Astrocyte (in vitro differentiated cells and primary cell): ENCODE results near the gene RNASE12. TPM values are rescaled to one million over a fixed set of nuclear protein-coding genes. Genes with fewer than 3 reads are reported as not detected.
A peak's percentile ranks its signal among the peaks of the same experiment; 100 is the strongest.

Source experiments
- DNase-seq: peaks from one replicate; pipeline ENCODE4 v3.0.0-alpha.2; 2010; ENCODE audit warnings: low read depth
- FAIRE-seq: peaks from 2 replicates; lab custom pipeline; 2011; peaks lifted over from hg19 to GRCh38; lab: Jason Lieb, UNC
- H2AFZ ChIP-seq: 2 replicates; pipeline ENCODE4 v1.6.0; 2012; ENCODE audit warnings: low read depth, low read length, inconsistent platforms
- H3K27ac ChIP-seq: 2 replicates; pipeline ENCODE4 v1.5.1; 2011; ENCODE audit warnings: low read depth, low read length, inconsistent platforms
- H3K27me3 ChIP-seq: 2 replicates; pipeline ENCODE4 v1.6.0; 2011; ENCODE audit warnings: low read length, inconsistent platforms; ENCODE audit not compliant: insufficient read depth
- H3K36me3 ChIP-seq: 2 replicates; pipeline ENCODE4 v1.5.1; 2011; ENCODE audit warnings: low read length, inconsistent platforms; ENCODE audit not compliant: insufficient read depth
- H3K4me1 ChIP-seq: 2 replicates; pipeline ENCODE4 v1.5.1; 2011; ENCODE audit warnings: low read length, inconsistent platforms; ENCODE audit not compliant: insufficient read depth
- H3K4me2 ChIP-seq: 2 replicates; pipeline ENCODE4 v1.6.0; 2012; ENCODE audit warnings: low read length, inconsistent platforms
- H3K4me3 ChIP-seq: 2 replicates; pipeline ENCODE4 v1.5.1; 2011; ENCODE audit warnings: low read depth, mild to moderate bottlenecking, low read length, inconsistent platforms; ENCODE audit not compliant: insufficient read depth
- H3K79me2 ChIP-seq: 2 replicates; pipeline ENCODE4 v1.6.0; 2012; ENCODE audit warnings: mild to moderate bottlenecking, low read length, inconsistent platforms; ENCODE audit not compliant: insufficient read depth
- H3K9ac ChIP-seq: 2 replicates; pipeline ENCODE4 v1.6.0; 2012; ENCODE audit warnings: mild to moderate bottlenecking, low read length, inconsistent platforms
- H3K9me3 ChIP-seq: 2 replicates; pipeline ENCODE4 v1.5.1; 2012; ENCODE audit warnings: low read depth, mild to moderate bottlenecking, low read length, inconsistent platforms; ENCODE audit not compliant: insufficient read depth
- H4K20me1 ChIP-seq: 2 replicates; pipeline ENCODE4 v1.6.0; 2012; ENCODE audit warnings: low read length, inconsistent platforms; ENCODE audit not compliant: insufficient read depth
- H3K27ac Mint-ChIP-seq: one replicate; pipeline ENCODE4 v1.8.0; 2021; ENCODE audit warnings: mild to moderate bottlenecking, mixed read lengths; ENCODE audit not compliant: unreplicated experiment
- H3K27me3 Mint-ChIP-seq: one replicate; pipeline ENCODE4 v1.8.0; 2021; ENCODE audit warnings: low read depth, mixed read lengths; ENCODE audit not compliant: unreplicated experiment
- H3K36me3 Mint-ChIP-seq: one replicate; pipeline ENCODE4 v1.8.0; 2021; ENCODE audit warnings: low read depth, mixed read lengths; ENCODE audit not compliant: unreplicated experiment
- H3K4me1 Mint-ChIP-seq: one replicate; pipeline ENCODE4 v1.8.0; 2021; ENCODE audit warnings: low read depth, mixed read lengths; ENCODE audit not compliant: unreplicated experiment
- H3K4me3 Mint-ChIP-seq: one replicate; pipeline ENCODE4 v1.8.0; 2021; ENCODE audit warnings: mild to moderate bottlenecking, moderate library complexity, mixed read lengths; ENCODE audit not compliant: unreplicated experiment
- H3K9me3 Mint-ChIP-seq: one replicate; pipeline ENCODE4 v1.8.0; 2021; ENCODE audit warnings: mild to moderate bottlenecking, mixed read lengths; ENCODE audit not compliant: unreplicated experiment
- CTCF ChIP-seq: IDR thresholded peaks from 2 replicates; pipeline ENCODE4 v1.5.1; 2011; ENCODE audit warnings: low read depth, mild to moderate bottlenecking, inconsistent platforms, low read length, moderate library complexity; ENCODE audit not compliant: insufficient read depth
- EZH2 ChIP-seq: IDR thresholded peaks from 2 replicates; pipeline ENCODE4 v1.6.1; 2012; ENCODE audit warnings: mild to moderate bottlenecking, low read length, inconsistent platforms; ENCODE audit not compliant: insufficient read depth
- total RNA-seq: library from RNA; stranded (reverse); gene quantifications from 2 replicates; pipeline ENCODE4 v1.2.1, GENCODE V29; 2021

RNASE12 gene
- total RNA-seq, 1 donor from 2014 or later: not detected

- TF ChIP-seq CTCF (peak; percentile 97), EZH2 (no peak)
- no peaks in the 10 kb centered on the region for H3K4me1 Mint-ChIP-seq
- Histone ChIP-seq H3K79me2 (no peaks in the 10 kb centered on the region), H4K20me1 (peaks cover 6% of the 10 kb centered on the region), H3K36me3 (no peaks in the 10 kb centered on the region), H3K9ac (peak overlapping the region; percentile 82), H3K4me3 (peak overlapping the region; percentile 93), H2AFZ (peak overlapping the region; percentile 79), H3K4me1 (no peaks in the 10 kb centered on the region), H3K4me2 (peak overlapping the region; percentile 89), H3K27me3 (no peaks in the 10 kb centered on the region), H3K27ac (peak overlapping the region; percentile 14), H3K9me3 (no peaks in the 10 kb centered on the region)
- H3K36me3 Mint-ChIP-seq: no peaks in the 10 kb centered on the region
- peak; percentile 60 for DNase-seq
- H3K27ac Mint-ChIP-seq: no peak overlapping the region
- no peaks in the 10 kb centered on the region for H3K27me3 Mint-ChIP-seq
- no peak for FAIRE-seq
- no peak overlapping the region for H3K4me3 Mint-ChIP-seq
- no peaks in the 10 kb centered on the region for H3K9me3 Mint-ChIP-seq
Observed at GRCh38 chr14:20609215-20610001, 18.2 kb upstream of the RNASE12 start.

- H3K79me2 ChIP-seq: no peaks in the 10 kb centered on the region
- Mint-ChIP-seq H3K4me3 (no peak overlapping the region), H3K27ac (no peak overlapping the region), H3K36me3 (no peaks in the 10 kb centered on the region), H3K9me3 (no peaks in the 10 kb centered on the region), H3K4me1 (no peaks in the 10 kb centered on the region), H3K27me3 (peaks cover 3% of the 10 kb centered on the region)
- TF ChIP-seq EZH2: no peak
- no peak for TF ChIP-seq CTCF
- no peak overlapping the region for H2AFZ ChIP-seq
- no peaks in the 10 kb centered on the region for H3K9me3 ChIP-seq
- no peak overlapping the region for H3K4me3 ChIP-seq
- no peak overlapping the region for H3K4me2 ChIP-seq
- peaks cover 6% of the 10 kb centered on the region for H4K20me1 ChIP-seq
- no peaks in the 10 kb centered on the region for H3K36me3 ChIP-seq
- no peak overlapping the region for H3K27ac ChIP-seq
- H3K9ac ChIP-seq: no peak overlapping the region
- H3K4me1 ChIP-seq: no peaks in the 10 kb centered on the region
- no peak for DNase-seq
- no peak for FAIRE-seq
- H3K27me3 ChIP-seq: no peaks in the 10 kb centered on the region
Observed at GRCh38 chr14:20608383-20609110, 17.4 kb upstream of the RNASE12 start.
